Measurements from ENCODE around the gene ABCA2. TPM values are rescaled to one million over a fixed set of nuclear protein-coding genes. Genes with fewer than 3 reads are reported as not detected.

ABCA2 gene
- total RNA-seq, 1 donor = 14.7 TPM

- Histone ChIP-seq H3K4me3 (ENCODE audit: low read length) (no peak within 1 kb of the TSS), H3K4me1 (ENCODE audit: insufficient read depth, low read length) (peaks cover 8% of the 10 kb centered on the region), H3K9me3 (ENCODE audit: low read depth, low read length) (no peaks in the 10 kb centered on the region), H3K27me3 (ENCODE audit: insufficient read depth, low read length) (peaks cover 16% of the 10 kb centered on the region)
Observed at GRCh38 chr9:136982232-136983051, 45.6 kb downstream of the ABCA2 start, which contains the start of gene LCNL1. LCNL1 (plus strand) TSS chr9:136982993; CDS start chr9:136983587, 594 bp downstream.

GRCh38 chr9:136981588-136982231, 46.3 kb downstream of the ABCA2 start:
- Histone ChIP-seq H3K9me3 (ENCODE audit: low read depth, low read length) (no peaks in the 10 kb centered on the region), H3K4me1 (ENCODE audit: insufficient read depth, low read length) (peaks cover 9% of the 10 kb centered on the region), H3K27me3 (ENCODE audit: insufficient read depth, low read length) (peaks cover 16% of the 10 kb centered on the region), H3K4me3 (ENCODE audit: low read length) (no peak overlapping the region)

- no peak overlapping the region for H3K4me3 ChIP-seq (ENCODE audit: low read length)
- no peaks in the 10 kb centered on the region for H3K9me3 ChIP-seq (ENCODE audit: low read depth, low read length)
- peaks cover 14% of the 10 kb centered on the region for H3K27me3 ChIP-seq (ENCODE audit: insufficient read depth, low read length)
- H3K4me1 ChIP-seq (ENCODE audit: insufficient read depth, low read length) = peaks cover 13% of the 10 kb centered on the region
Observed at GRCh38 chr9:136980669-136981478, 47.2 kb downstream of the ABCA2 start.

GRCh38 chr9:136979769-136980587, 48.1 kb downstream of the ABCA2 start:
- Histone ChIP-seq H3K4me3 (ENCODE audit: low read length) (no peak overlapping the region), H3K4me1 (ENCODE audit: insufficient read depth, low read length) (peaks cover 22% of the 10 kb centered on the region), H3K9me3 (ENCODE audit: low read depth, low read length) (no peaks in the 10 kb centered on the region), H3K27me3 (ENCODE audit: insufficient read depth, low read length) (peaks cover 12% of the 10 kb centered on the region)

GRCh38 chr9:136978865-136979544, 49.0 kb downstream of the ABCA2 start:
- H3K27me3 ChIP-seq (ENCODE audit: insufficient read depth, low read length) = peaks cover 5% of the 10 kb centered on the region
- H3K4me1 ChIP-seq (ENCODE audit: insufficient read depth, low read length) = peaks cover 31% of the 10 kb centered on the region
- no peaks in the 10 kb centered on the region for H3K9me3 ChIP-seq (ENCODE audit: low read depth, low read length)
- H3K4me3 ChIP-seq (ENCODE audit: low read length) = no peak overlapping the region

- Histone ChIP-seq H3K27me3 (ENCODE audit: insufficient read depth, low read length) (no peaks in the 10 kb centered on the region), H3K4me3 (ENCODE audit: low read length) (peak overlapping the region; percentile 12), H3K4me1 (ENCODE audit: insufficient read depth, low read length) (peaks cover 35% of the 10 kb centered on the region), H3K9me3 (ENCODE audit: low read depth, low read length) (no peaks in the 10 kb centered on the region)
Observed at GRCh38 chr9:136978073-136978864, 49.8 kb downstream of the ABCA2 start.

- Histone ChIP-seq H3K4me3 (ENCODE audit: low read length) (peak overlapping the region; percentile 12), H3K9me3 (ENCODE audit: low read depth, low read length) (no peaks in the 10 kb centered on the region), H3K27me3 (ENCODE audit: insufficient read depth, low read length) (no peaks in the 10 kb centered on the region), H3K4me1 (ENCODE audit: insufficient read depth, low read length) (peaks cover 35% of the 10 kb centered on the region)
Observed at GRCh38 chr9:136977649-136978072, 50.4 kb downstream of the ABCA2 start.

- Histone ChIP-seq H3K4me3 (ENCODE audit: low read length) (peak within 1 kb of the TSS; percentile 12), H3K27me3 (ENCODE audit: insufficient read depth, low read length) (no peaks in the 10 kb centered on the region), H3K4me1 (ENCODE audit: insufficient read depth, low read length) (peaks cover 35% of the 10 kb centered on the region), H3K9me3 (ENCODE audit: low read depth, low read length) (no peaks in the 10 kb centered on the region)
Observed at GRCh38 chr9:136977223-136977622, 50.8 kb downstream of the ABCA2 start, which contains the start of gene PTGDS. PTGDS (plus strand) TSS chr9:136977504; CDS start chr9:136977579, 75 bp downstream.

- no peaks in the 10 kb centered on the region for H3K27me3 ChIP-seq (ENCODE audit: insufficient read depth, low read length)
- H3K4me3 ChIP-seq (ENCODE audit: low read length) = no peak overlapping the region
- no peaks in the 10 kb centered on the region for H3K9me3 ChIP-seq (ENCODE audit: low read depth, low read length)
- peaks cover 35% of the 10 kb centered on the region for H3K4me1 ChIP-seq (ENCODE audit: insufficient read depth, low read length)
Observed at GRCh38 chr9:136975644-136976043, 52.4 kb downstream of the ABCA2 start.

GRCh38 chr9:136974817-136975535, 53.1 kb downstream of the ABCA2 start:
- H3K9me3 ChIP-seq (ENCODE audit: low read depth, low read length) = no peaks in the 10 kb centered on the region
- no peak overlapping the region for H3K4me3 ChIP-seq (ENCODE audit: low read length)
- H3K27me3 ChIP-seq (ENCODE audit: insufficient read depth, low read length) = no peaks in the 10 kb centered on the region
- H3K4me1 ChIP-seq (ENCODE audit: insufficient read depth, low read length) = peaks cover 35% of the 10 kb centered on the region

- H3K4me3 ChIP-seq (ENCODE audit: low read length) = no peak overlapping the region
- no peaks in the 10 kb centered on the region for H3K9me3 ChIP-seq (ENCODE audit: low read depth, low read length)
- peaks cover 35% of the 10 kb centered on the region for H3K4me1 ChIP-seq (ENCODE audit: insufficient read depth, low read length)
- no peaks in the 10 kb centered on the region for H3K27me3 ChIP-seq (ENCODE audit: insufficient read depth, low read length)
Observed at GRCh38 chr9:136973618-136974617, 54.1 kb downstream of the ABCA2 start.

GRCh38 chr9:136972743-136973142, 55.3 kb downstream of the ABCA2 start:
- H3K4me1 ChIP-seq (ENCODE audit: insufficient read depth, low read length) = peaks cover 30% of the 10 kb centered on the region
- no peaks in the 10 kb centered on the region for H3K9me3 ChIP-seq (ENCODE audit: low read depth, low read length)
- no peaks in the 10 kb centered on the region for H3K27me3 ChIP-seq (ENCODE audit: insufficient read depth, low read length)
- no peak overlapping the region for H3K4me3 ChIP-seq (ENCODE audit: low read length)

Measured in mononuclear cell (primary cell).